NK-92 (cell line): ENCODE data around the gene DIP2A.

Experiments
- DNase-seq: peaks from one replicate; lab custom pipeline; 2025; ENCODE audit not compliant: unreplicated experiment; lab: John Stamatoyannopoulos, UW

DIP2A gene

GRCh38 chr21:46613391-46613790 is 154.7 kb downstream of the DIP2A start:
- DNase-seq, result no peak

GRCh38 chr21:46616050-46616449 is 157.4 kb downstream of the DIP2A start:
- DNase-seq, result no peak

- DNase-seq, result no peak
Observed at GRCh38 chr21:46616656-46617055, 158.0 kb downstream of the DIP2A start.

- no peak for DNase-seq
Observed at GRCh38 chr21:46617267-46618051, 158.8 kb downstream of the DIP2A start.

DNA sequence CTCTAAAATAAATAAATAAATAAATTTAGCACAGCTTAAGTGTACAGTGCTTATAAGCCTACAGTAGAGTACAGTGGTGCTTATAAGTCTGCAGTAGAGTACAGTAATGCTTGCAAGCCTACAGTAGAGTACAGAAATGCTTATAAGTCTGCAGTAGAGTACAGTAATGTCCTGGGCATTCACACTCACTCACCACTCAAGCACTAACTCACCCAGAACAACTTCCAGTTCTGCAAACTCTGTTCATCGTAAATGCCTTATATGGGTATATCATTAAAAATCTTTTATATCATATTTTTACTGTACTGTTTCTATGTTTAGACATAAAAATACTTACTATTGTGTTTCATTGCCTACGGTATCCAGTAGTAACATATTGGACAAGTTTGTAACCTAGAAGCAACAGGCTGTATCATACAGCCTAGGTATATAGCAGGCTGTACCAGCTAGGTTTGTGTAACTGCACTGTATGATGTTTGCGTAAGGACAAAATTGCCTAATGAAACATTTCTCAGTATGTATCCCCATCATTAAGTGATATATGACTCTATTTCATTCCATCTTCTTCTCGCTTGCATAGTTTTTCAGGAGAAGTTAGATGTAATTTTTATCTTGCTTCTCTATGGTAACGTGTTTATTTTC is 160.2 kb downstream of the DIP2A start:
- DNase-seq, result no peak
